Karpas-422 (cell line): ENCODE data around the gene DLG1. TPM values are rescaled to one million over a fixed set of nuclear protein-coding genes. Genes with fewer than 3 reads are reported as not detected.

Source experiments
- DNase-seq: peaks from one replicate; pipeline ENCODE4 v3.0.0-alpha.2; 2015
- H2AFZ ChIP-seq: fragments of 200-600 bp; sonication (generic); 2 replicates; pipeline ENCODE4 v1.6.1; 2014; ENCODE audit warnings: antibody characterized with exemption, low read length, mixed read lengths
- H3K27ac ChIP-seq: fragments of 200-600 bp; sonication (generic); 2 replicates; pipeline ENCODE4 v1.5.1; 2014; ENCODE audit warnings: mild to moderate bottlenecking, low read length, moderate library complexity
- H3K27me3 ChIP-seq: fragments of 200-600 bp; sonication (generic); 2 replicates; pipeline ENCODE4 v1.6.1; 2014; ENCODE audit warnings: low read length, mixed read lengths
- H3K36me3 ChIP-seq: fragments of 200-600 bp; sonication (generic); 2 replicates; pipeline ENCODE4 v1.6.1; 2014; ENCODE audit warnings: low read length, mixed read lengths; ENCODE audit not compliant: insufficient read depth
- H3K4me1 ChIP-seq: fragments of 200-600 bp; sonication (generic); 2 replicates; pipeline ENCODE4 v1.6.1; 2014; ENCODE audit warnings: mild to moderate bottlenecking, low read length, mixed read lengths
- H3K4me2 ChIP-seq: fragments of 200-600 bp; sonication (generic); 2 replicates; pipeline ENCODE4 v1.6.1; 2014; ENCODE audit warnings: low read length, low read depth, mild to moderate bottlenecking; ENCODE audit not compliant: poor library complexity, severe bottlenecking
- H3K4me3 ChIP-seq: fragments of 200-600 bp; sonication (generic); 2 replicates; pipeline ENCODE4 v1.5.1; 2014; ENCODE audit warnings: mild to moderate bottlenecking, antibody characterized with exemption, low read length, mixed read lengths
- H3K79me2 ChIP-seq: fragments of 200-600 bp; sonication (generic); 2 replicates; pipeline ENCODE4 v1.6.1; 2014; ENCODE audit warnings: mild to moderate bottlenecking, low read length, mixed read lengths
- H3K9ac ChIP-seq: fragments of 200-600 bp; sonication (generic); 2 replicates; pipeline ENCODE4 v1.6.0; 2014; ENCODE audit warnings: low read length
- H3K9me2 ChIP-seq: fragments of 200-600 bp; sonication (generic), shearing (Covaris generic); replicated peaks from 2 replicates; pipeline ENCODE4 v1.6.0; 2014; ENCODE audit warnings: mild to moderate bottlenecking, low read length, moderate library complexity; ENCODE audit not compliant: insufficient read depth
- H3K9me3 ChIP-seq: fragments of 300-700, 200-600 bp; sonication (generic); 2 replicates; pipeline ENCODE4 v1.6.1; 2014; ENCODE audit warnings: low read length, mixed read lengths
- H4K20me1 ChIP-seq: fragments of 200-600 bp; sonication (generic); 2 replicates; pipeline ENCODE4 v1.6.1; 2014; ENCODE audit warnings: mild to moderate bottlenecking, antibody characterized with exemption, low read length, low read depth; ENCODE audit not compliant: insufficient read depth
- total RNA-seq: library from RNA; depleted of rRNA; stranded (reverse); fragments of >200 nt; shearing (Covaris generic); gene quantifications from 2 replicates; pipeline ENCODE4 v1.2.3, GENCODE V29; 2014; ENCODE audit warnings: low replicate concordance

The DLG1 gene
- total RNA-seq, 1 experiment from 2014 or later: 92.6 TPM

- no peak overlapping the region for H3K27ac ChIP-seq
- H3K36me3 ChIP-seq: no peaks in the 10 kb centered on the region
- H3K4me2 ChIP-seq: no peak overlapping the region
- H3K4me3 ChIP-seq: no peak overlapping the region
- H3K79me2 ChIP-seq: peaks cover 71% of the 10 kb centered on the region
- peak; percentile 92 for DNase-seq
- H3K9ac ChIP-seq: no peak overlapping the region
- peaks cover 34% of the 10 kb centered on the region for H4K20me1 ChIP-seq
- H3K9me2 ChIP-seq: no peaks in the 10 kb centered on the region
- peaks cover 47% of the 10 kb centered on the region for H3K4me1 ChIP-seq
- H2AFZ ChIP-seq: no peak overlapping the region
- H3K9me3 ChIP-seq: no peaks in the 10 kb centered on the region
- H3K27me3 ChIP-seq: no peaks in the 10 kb centered on the region
Measured at GRCh38 chr3:197186887-197187588, 111.4 kb downstream of the DLG1 start.

DNA sequence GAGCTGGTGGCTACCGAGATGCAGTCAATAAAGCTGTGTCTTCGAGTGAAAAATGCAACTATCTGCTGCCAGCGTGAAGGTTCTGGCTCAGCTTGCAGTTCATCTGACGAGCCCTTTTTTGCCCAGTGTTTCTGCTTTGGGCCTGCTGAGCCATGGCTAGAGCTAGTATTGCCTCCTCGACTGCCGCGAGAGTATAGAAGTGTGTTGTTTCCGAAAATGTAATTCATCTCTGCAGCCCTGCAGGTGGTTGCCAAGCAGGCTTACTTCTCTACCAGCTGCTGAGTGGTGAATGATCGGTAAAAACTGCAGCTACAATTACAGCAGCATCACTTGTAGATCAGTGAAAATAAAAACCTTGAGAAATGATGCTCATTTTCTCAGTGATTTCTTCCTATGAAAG is 114.8 kb downstream of the DLG1 start:
- Histone ChIP-seq H3K4me1 (peaks cover 45% of the 10 kb centered on the region), H3K27ac (no peak overlapping the region), H3K9me2 (no peaks in the 10 kb centered on the region), H3K9me3 (no peaks in the 10 kb centered on the region), H3K36me3 (no peaks in the 10 kb centered on the region), H4K20me1 (peaks cover 22% of the 10 kb centered on the region), H3K27me3 (no peaks in the 10 kb centered on the region), H2AFZ (no peak overlapping the region), H3K79me2 (peaks cover 86% of the 10 kb centered on the region), H3K4me2 (no peak overlapping the region), H3K4me3 (no peak overlapping the region), H3K9ac (no peak overlapping the region)
- DNase-seq: no peak

- peaks cover 93% of the 10 kb centered on the region for H3K79me2 ChIP-seq
Measured at GRCh38 chr3:197181741-197182140, 116.7 kb downstream of the DLG1 start.

DNA sequence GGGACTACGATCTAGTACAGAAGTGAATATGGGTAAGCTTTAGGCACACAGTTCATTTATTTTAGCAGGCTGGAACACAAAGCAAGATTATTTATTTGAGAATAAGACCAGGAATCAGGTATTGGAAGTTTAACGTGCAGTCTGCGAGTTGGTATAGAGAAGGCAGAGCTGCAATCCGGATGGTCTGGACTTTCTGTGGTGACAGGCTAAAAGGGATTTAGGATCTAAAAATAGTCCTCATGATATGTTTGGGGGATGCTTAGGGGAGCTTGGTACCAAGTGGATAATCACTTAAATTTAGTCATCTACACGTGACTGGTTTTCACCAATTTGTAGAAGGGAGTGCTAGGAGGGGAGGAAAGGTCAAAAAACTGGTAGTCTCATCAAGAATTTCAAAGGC is 119.4 kb downstream of the DLG1 start:
- H3K9ac ChIP-seq: no peak overlapping the region
- H3K9me2 ChIP-seq: no peaks in the 10 kb centered on the region
- no peak overlapping the region for H3K27ac ChIP-seq
- no peaks in the 10 kb centered on the region for H3K27me3 ChIP-seq
- no peak for DNase-seq
- H3K4me3 ChIP-seq: no peak overlapping the region
- no peaks in the 10 kb centered on the region for H3K36me3 ChIP-seq
- H3K4me1 ChIP-seq: peaks cover 60% of the 10 kb centered on the region
- peaks cover 93% of the 10 kb centered on the region for H3K79me2 ChIP-seq
- H2AFZ ChIP-seq: no peak overlapping the region
- H3K9me3 ChIP-seq: no peaks in the 10 kb centered on the region
- no peak overlapping the region for H3K4me2 ChIP-seq
- no peaks in the 10 kb centered on the region for H4K20me1 ChIP-seq

More at GRCh38 chr3:197181741-197182140, 116.7 kb downstream of the DLG1 start:
- no peaks in the 10 kb centered on the region for H3K9me3 ChIP-seq
- H3K9ac ChIP-seq: no peak overlapping the region
- DNase-seq: peak; percentile 65
- peaks cover 8% of the 10 kb centered on the region; the same call in 1 of the 2 replicates for H4K20me1 ChIP-seq
- H3K4me1 ChIP-seq: peaks cover 41% of the 10 kb centered on the region
- H3K4me2 ChIP-seq: peak overlapping the region; percentile 37
- no peaks in the 10 kb centered on the region for H3K36me3 ChIP-seq
- no peaks in the 10 kb centered on the region for H3K27me3 ChIP-seq
- H3K27ac ChIP-seq: peak overlapping the region; percentile 10; the same call in 1 of the 2 replicates
- H2AFZ ChIP-seq: no peak overlapping the region
- no peaks in the 10 kb centered on the region for H3K9me2 ChIP-seq
- no peak overlapping the region for H3K4me3 ChIP-seq

DNA sequence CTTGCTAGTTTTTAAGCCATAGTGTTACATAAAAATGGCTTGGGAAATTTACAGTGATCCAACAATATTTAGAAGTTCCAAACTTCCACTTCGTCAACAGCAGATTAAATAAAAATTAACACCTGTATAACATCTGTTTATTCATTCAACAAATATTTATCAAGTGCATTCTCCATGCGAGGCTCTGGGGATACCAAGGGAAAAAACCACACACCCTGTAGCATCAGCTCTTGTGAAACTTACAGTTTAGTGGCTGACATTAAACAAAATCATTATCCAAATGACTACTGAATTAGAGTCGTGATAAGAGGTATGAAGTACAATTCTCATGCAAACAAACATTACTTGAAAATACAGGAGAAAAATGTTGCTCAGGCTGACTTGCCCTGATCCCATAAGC is 122.9 kb downstream of the DLG1 start:
- H3K79me2 ChIP-seq: peaks cover 93% of the 10 kb centered on the region
- H4K20me1 ChIP-seq: no peaks in the 10 kb centered on the region
- no peaks in the 10 kb centered on the region for H3K9me2 ChIP-seq
- peak overlapping the region; percentile 73 for H3K4me2 ChIP-seq
- H3K27me3 ChIP-seq: no peaks in the 10 kb centered on the region
- H3K36me3 ChIP-seq: no peaks in the 10 kb centered on the region; the same call in 1 of the 2 replicates
- H2AFZ ChIP-seq: no peak overlapping the region
- H3K4me1 ChIP-seq: peaks cover 27% of the 10 kb centered on the region
- no peak for DNase-seq
- peak overlapping the region; percentile 79 for H3K27ac ChIP-seq
- H3K9ac ChIP-seq: peak overlapping the region; percentile 26
- peak overlapping the region; percentile 50 for H3K4me3 ChIP-seq
- no peaks in the 10 kb centered on the region for H3K9me3 ChIP-seq

GRCh38 chr3:197174927-197175326 is 123.5 kb downstream of the DLG1 start:
- peak overlapping the region; percentile 50 for H3K4me3 ChIP-seq
- peak overlapping the region; percentile 79 for H3K27ac ChIP-seq
- peaks cover 93% of the 10 kb centered on the region for H3K79me2 ChIP-seq
- DNase-seq: peak; percentile 60
- no peaks in the 10 kb centered on the region; the same call in 1 of the 2 replicates for H3K36me3 ChIP-seq
- H3K9me2 ChIP-seq: no peaks in the 10 kb centered on the region
- peaks cover 27% of the 10 kb centered on the region for H3K4me1 ChIP-seq
- H2AFZ ChIP-seq: no peak overlapping the region
- peak overlapping the region; percentile 26; the same call in 1 of the 2 replicates for H3K9ac ChIP-seq
- H4K20me1 ChIP-seq: no peaks in the 10 kb centered on the region
- H3K9me3 ChIP-seq: no peaks in the 10 kb centered on the region
- H3K27me3 ChIP-seq: no peaks in the 10 kb centered on the region
- peak overlapping the region; percentile 73 for H3K4me2 ChIP-seq

GRCh38 chr3:197173620-197174019 is 124.8 kb downstream of the DLG1 start:
- Histone ChIP-seq H3K79me2 (peaks cover 92% of the 10 kb centered on the region), H4K20me1 (no peaks in the 10 kb centered on the region), H3K9ac (no peak overlapping the region), H2AFZ (no peak overlapping the region), H3K9me3 (no peaks in the 10 kb centered on the region), H3K27me3 (no peaks in the 10 kb centered on the region), H3K36me3 (no peaks in the 10 kb centered on the region; the same call in 1 of the 2 replicates), H3K27ac (no peak overlapping the region), H3K9me2 (no peaks in the 10 kb centered on the region), H3K4me1 (peaks cover 32% of the 10 kb centered on the region), H3K4me3 (no peak overlapping the region), H3K4me2 (no peak overlapping the region)
- no peak for DNase-seq

DNA sequence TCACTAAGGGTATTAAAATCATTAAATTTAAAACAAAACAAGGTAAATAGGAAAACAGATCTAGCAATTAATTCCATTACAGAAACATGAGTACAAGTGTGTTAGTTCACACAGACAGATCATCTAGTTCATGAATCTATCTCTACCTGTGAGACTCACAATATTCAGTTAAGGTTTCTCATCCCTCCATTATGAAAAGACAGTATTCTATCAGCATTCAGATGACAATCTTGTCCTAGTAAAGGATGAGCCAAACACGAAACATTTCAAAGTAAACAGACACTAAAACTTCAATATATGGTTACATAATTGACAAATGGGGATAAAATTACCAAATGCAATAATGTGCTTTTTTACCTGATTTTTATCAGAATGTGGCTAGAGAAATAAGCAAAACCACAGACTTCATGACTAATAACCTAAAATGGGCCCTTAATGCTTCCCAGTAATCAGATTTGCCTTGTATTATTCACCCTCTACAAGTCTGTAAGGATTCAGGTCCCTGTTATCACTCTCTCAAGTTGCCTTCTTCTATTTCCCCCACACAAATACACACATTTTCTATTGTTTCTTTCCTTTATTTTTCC is 126.8 kb downstream of the DLG1 start:
- H3K9me3 ChIP-seq: no peaks in the 10 kb centered on the region
- H3K27ac ChIP-seq: no peak overlapping the region
- no peak overlapping the region for H3K4me2 ChIP-seq
- peaks cover 93% of the 10 kb centered on the region for H3K79me2 ChIP-seq
- H3K4me1 ChIP-seq: peaks cover 33% of the 10 kb centered on the region
- no peaks in the 10 kb centered on the region for H3K9me2 ChIP-seq
- no peak overlapping the region for H3K4me3 ChIP-seq
- no peaks in the 10 kb centered on the region; the same call in 1 of the 2 replicates for H3K36me3 ChIP-seq
- no peaks in the 10 kb centered on the region for H4K20me1 ChIP-seq
- H3K27me3 ChIP-seq: no peaks in the 10 kb centered on the region
- no peak overlapping the region for H2AFZ ChIP-seq
- DNase-seq: no peak
- H3K9ac ChIP-seq: no peak overlapping the region
